Stimulated activated CD4-positive, alpha-beta T cell treated with anti-CD3 and anti-CD28 coated beads, Interleukin-12 subunit alpha, Interleukin-12 subunit beta, amount 100 ng/mL, for 4 hours (primary cell): ENCODE results near the gene NUDT2.

Source experiments
- DNase-seq: peaks from one replicate; pipeline ENCODE4 v3.0.0-alpha.2; 2020

The NUDT2 gene

GRCh38 chr9:34371886-34372466, 42.6 kb downstream of the NUDT2 start:
- DNase-seq: no peak

GRCh38 chr9:34372467-34373011, 43.2 kb downstream of the NUDT2 start:
- no peak for DNase-seq

GRCh38 chr9:34373749-34374148, 44.4 kb downstream of the NUDT2 start:
- DNase-seq: no peak

GRCh38 chr9:34374339-34374738, 45.0 kb downstream of the NUDT2 start:
- no peak for DNase-seq

- no peak for DNase-seq
These were observed 45.7 kb downstream of the NUDT2 start for GRCh38 chr9:34374905-34375552.

- peak; percentile 27 for DNase-seq
These were observed 46.7 kb downstream of the NUDT2 start for GRCh38 chr9:34375901-34376595.

GRCh38 chr9:34376596-34377403, 47.4 kb downstream of the NUDT2 start, which contains the start of gene MYORG:
TSS of gene MYORG (minus strand) at chr9:34376898. CDS start at chr9:34372943, 3,955 bp downstream.
- peak; percentile 94 for DNase-seq

- no peak for DNase-seq
These were observed 48.0 kb downstream of the NUDT2 start for GRCh38 chr9:34377404-34377746.

GRCh38 chr9:34378376-34379060, 49.1 kb downstream of the NUDT2 start:
- DNase-seq: no peak

GRCh38 chr9:34379334-34380033, 50.1 kb downstream of the NUDT2 start:
- DNase-seq: peak; percentile 84

- DNase-seq: no peak
These were observed 50.7 kb downstream of the NUDT2 start for GRCh38 chr9:34380034-34380510.

- DNase-seq: peak; percentile 81
These were observed 51.3 kb downstream of the NUDT2 start for GRCh38 chr9:34380511-34381315.

- DNase-seq: no peak
These were observed 52.0 kb downstream of the NUDT2 start for GRCh38 chr9:34381323-34381722.

GRCh38 chr9:34382054-34382453, 52.7 kb downstream of the NUDT2 start:
- no peak for DNase-seq

- no peak for DNase-seq
These were observed 53.5 kb downstream of the NUDT2 start for GRCh38 chr9:34382879-34383278.

- DNase-seq: no peak
These were observed 54.5 kb downstream of the NUDT2 start for GRCh38 chr9:34383904-34384303.

- DNase-seq: no peak
These were observed 55.2 kb downstream of the NUDT2 start for GRCh38 chr9:34384368-34385165.

- DNase-seq: no peak
These were observed 56.3 kb downstream of the NUDT2 start for GRCh38 chr9:34385561-34386230.

GRCh38 chr9:34386656-34387055, 57.3 kb downstream of the NUDT2 start:
- DNase-seq: no peak
